ENCODE measurements around the gene ACTL10. TPM values are rescaled to one million over a fixed set of nuclear protein-coding genes. Genes with fewer than 3 reads are reported as not detected.

The ACTL10 gene
- total RNA-seq = 1.3 TPM
- long read RNA-seq, partial matches to known transcripts = 0 of 2 reads
- long read RNA-seq, other reads (novel, unspliced or antisense) = 0 of 2 reads

DNA sequence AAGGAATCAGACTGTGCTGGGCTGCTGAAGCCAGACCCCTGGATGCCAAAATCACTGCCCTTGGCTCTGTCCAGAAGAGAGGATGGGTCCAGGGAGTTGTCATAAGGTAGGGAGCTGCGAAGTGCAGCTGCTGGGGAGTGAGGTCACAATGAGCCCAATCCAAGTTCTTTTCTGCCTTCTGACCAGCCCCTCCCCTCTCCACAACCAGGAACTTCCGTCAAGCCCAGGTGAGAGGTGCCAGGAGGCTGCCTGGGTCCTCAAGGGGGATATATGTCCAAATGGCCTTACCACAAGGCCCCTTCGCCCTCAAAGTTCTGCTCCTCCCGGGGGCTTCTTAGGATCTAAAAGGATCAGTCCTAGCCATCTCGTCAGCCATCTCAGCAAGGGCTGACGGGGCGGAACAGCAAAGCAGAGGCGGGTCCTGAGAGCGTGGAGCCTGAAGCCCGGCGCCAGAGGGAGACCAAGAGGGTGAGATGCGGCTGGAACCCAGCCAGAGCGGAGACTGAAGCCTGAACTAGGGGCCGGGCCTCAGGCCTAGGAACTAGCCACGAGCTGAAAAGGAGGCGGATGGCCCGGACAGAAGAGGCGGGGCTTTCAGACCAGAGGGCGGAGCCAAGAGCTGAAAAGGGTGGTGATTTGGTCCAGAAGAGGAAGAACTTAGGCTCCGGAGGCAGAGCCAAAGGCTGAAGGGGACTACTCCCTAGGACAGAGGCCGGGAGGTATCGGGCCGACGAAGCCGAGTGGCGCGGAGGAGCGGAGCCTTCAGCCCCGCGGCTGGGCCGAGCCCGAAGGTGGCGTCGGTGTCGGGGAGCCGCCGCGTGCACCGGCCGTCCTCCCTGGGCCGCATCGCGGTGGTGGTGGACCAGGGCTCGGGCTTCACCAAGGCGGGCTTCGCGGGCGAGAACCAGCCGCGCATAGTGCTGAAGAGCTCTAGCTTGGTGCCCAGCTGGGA, at the start of gene ACTL10:
Gene ACTL10, plus strand, starts transcription at position 651 of the 952 bp plus-strand sequence. CDS start 555 bp downstream, outside the sequence.
- Histone ChIP-seq H3K27ac (peak within 1 kb of the TSS; percentile 84), H3K4me3 (peak within 1 kb of the TSS; percentile 58), H3K36me3 (peaks cover 16% of the 10 kb centered on the region), H3K27me3 (no peaks in the 10 kb centered on the region), H3K9me3 (no peaks in the 10 kb centered on the region), H3K4me1 (peaks cover 24% of the 10 kb centered on the region)
- peak; percentile 86 for ATAC-seq
- intact Hi-C loops (cut with DNase I) = no loop called here
- DNase-seq = peak; percentile 98
- peak; percentile 46 for TF ChIP-seq CTCF (IDR thresholded peaks at IDR 0.05)

- no peak for TF ChIP-seq CTCF (IDR thresholded peaks at IDR 0.05)
- Histone ChIP-seq H3K36me3 (peaks cover 51% of the 10 kb centered on the region), H3K27me3 (no peaks in the 10 kb centered on the region), H3K9me3 (no peaks in the 10 kb centered on the region), H3K4me1 (no peaks in the 10 kb centered on the region), H3K4me3 (no peak overlapping the region), H3K27ac (no peak overlapping the region)
- intact Hi-C loops (cut with DNase I) = no loop called here
- ATAC-seq (no peak), DNase-seq (no peak)
Observed at GRCh38 chr20:33621717-33622400, 44.9 kb upstream of the ACTL10 start.

GRCh38 chr20:33622705-33623365, 43.9 kb upstream of the ACTL10 start:
- Histone ChIP-seq H3K27ac (no peak overlapping the region), H3K9me3 (no peaks in the 10 kb centered on the region), H3K4me1 (no peaks in the 10 kb centered on the region), H3K4me3 (no peak overlapping the region), H3K27me3 (no peaks in the 10 kb centered on the region), H3K36me3 (peaks cover 57% of the 10 kb centered on the region)
- DNase-seq (no peak), ATAC-seq (no peak)
- intact Hi-C loops (cut with DNase I) = no loop called here
- no peak for TF ChIP-seq CTCF (IDR thresholded peaks at IDR 0.05)

DNA sequence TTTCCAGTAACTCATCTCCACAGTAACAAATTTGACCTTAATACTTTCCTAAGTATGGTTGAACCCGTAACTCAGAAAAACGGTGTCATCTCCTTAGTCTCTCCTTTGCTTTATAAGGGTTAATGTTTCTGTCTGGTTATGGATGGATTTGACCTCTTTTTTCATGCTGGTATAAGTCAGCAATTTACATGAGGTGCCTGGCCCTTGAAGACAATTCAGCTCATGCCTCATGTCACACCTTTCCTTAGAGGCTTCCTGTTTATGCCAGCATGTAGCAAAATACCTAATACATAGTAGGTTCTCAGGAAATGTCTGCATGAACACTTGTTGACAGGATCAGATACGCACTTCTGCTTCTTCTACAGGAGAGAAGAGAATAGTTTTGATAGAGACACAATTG, 42.3 kb upstream of the ACTL10 start:
- Histone ChIP-seq H3K36me3 (peaks cover 70% of the 10 kb centered on the region), H3K4me3 (no peak overlapping the region), H3K27me3 (no peaks in the 10 kb centered on the region), H3K4me1 (no peaks in the 10 kb centered on the region), H3K9me3 (no peaks in the 10 kb centered on the region), H3K27ac (no peak overlapping the region)
- DNase-seq (no peak), ATAC-seq (no peak)
- no peak for TF ChIP-seq CTCF (IDR thresholded peaks at IDR 0.05)
- intact Hi-C loops (cut with DNase I) = no loop called here

DNA sequence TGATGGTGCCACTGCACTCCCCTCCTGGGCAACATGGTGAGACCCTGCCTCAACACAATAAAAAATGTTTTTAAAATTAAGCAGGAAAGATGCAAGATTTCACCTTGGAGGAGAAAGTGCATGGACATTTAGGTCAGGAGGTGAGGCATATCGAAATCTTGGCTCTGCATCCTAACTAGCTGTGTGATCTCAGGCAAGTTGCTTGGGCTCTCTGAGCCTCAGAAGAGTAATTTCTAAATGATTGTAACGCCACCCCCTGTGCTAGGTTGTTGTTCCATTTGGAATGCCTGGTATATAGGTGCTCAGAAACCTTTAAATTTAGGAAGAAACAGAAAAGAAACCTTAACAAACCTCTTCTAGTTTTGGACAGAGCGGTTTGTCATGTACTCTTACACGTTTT, 40.6 kb upstream of the ACTL10 start:
- H3K9me3 ChIP-seq = no peaks in the 10 kb centered on the region
- H3K27me3 ChIP-seq = no peaks in the 10 kb centered on the region
- peaks cover 86% of the 10 kb centered on the region for H3K36me3 ChIP-seq
- no peak overlapping the region for H3K27ac ChIP-seq
- intact Hi-C loops (cut with DNase I) = no loop called here
- no peak overlapping the region for H3K4me3 ChIP-seq
- H3K4me1 ChIP-seq = no peaks in the 10 kb centered on the region
- TF ChIP-seq CTCF (IDR thresholded peaks at IDR 0.05) = no peak
- ATAC-seq (no peak), DNase-seq (no peak)
